ENCODE results near the gene DAND5.
"Not testable (repeated sequence)": the region's sequence is repeated elsewhere in the genome, so short reads cannot be mapped to it uniquely, and the experiment has no call there.

Gene DAND5

DNA sequence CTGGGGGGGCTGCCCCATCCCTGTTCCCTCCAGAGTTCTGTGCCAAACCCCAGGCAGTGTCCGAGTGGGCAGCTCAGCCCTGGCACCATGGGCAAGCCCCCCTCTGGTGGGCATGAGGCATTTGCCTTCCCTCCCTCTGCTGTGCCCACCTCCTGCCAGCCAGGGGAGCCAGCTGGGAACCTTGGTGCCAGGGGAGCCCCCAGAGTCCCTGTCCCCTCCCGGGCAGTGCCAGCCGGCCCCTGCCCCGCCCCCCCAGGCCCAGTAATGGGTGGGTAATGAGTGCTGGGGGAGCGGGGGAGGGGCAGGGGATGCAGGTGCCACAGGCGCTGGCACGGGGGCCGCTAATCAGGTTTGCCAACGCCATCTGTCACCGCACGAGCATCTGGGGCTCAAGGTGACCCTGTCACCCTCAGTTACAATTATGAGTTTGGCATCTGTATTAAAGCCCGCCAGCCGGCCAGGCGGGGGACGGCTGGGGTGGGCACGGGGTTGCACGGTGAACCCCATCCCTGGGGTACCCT is 5.9 kb downstream of the DAND5 start:
- Histone ChIP-seq H3K9me3 (ENCODE audit: control insufficient read depth, low read length) (no peaks in the 10 kb centered on the region), H3K4me3 (ENCODE audit: low read length) (no peak overlapping the region), H3K36me3 (ENCODE audit: control insufficient read depth, insufficient read depth, low read length, severe bottlenecking) (no peaks in the 10 kb centered on the region), H3K9ac (ENCODE audit: low read length) (no peak overlapping the region), H3K27me3 (replicated peaks; ENCODE audit: control insufficient read depth, insufficient read depth, low read length) (no peaks in the 10 kb centered on the region), H3K4me1 (ENCODE audit: control insufficient read depth, insufficient read depth, low read length) (no peaks in the 10 kb centered on the region)
- DNase-seq (ENCODE audit: low read depth) = no peak

DNA sequence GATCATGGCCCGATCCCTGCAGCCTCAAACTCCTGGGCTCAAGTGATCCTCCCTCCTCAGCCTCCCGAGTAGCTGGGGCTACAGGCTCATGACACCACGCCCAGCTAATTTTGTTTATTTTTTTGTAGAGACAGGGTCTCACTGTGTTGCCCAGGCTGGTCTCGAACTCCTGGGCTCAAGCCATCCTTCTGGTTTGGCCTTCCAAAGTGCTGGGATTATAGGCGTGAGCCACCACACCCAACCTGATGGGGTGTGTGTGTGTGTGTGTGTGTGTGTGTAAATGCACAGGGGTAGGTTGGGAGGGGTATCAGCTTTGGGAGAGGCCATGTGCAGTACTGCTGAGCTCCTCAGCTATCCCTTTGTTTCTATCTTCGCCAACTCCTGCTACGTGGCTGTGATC is 6.7 kb downstream of the DAND5 start:
- H3K9ac ChIP-seq (ENCODE audit: low read length); H3K4me3 ChIP-seq (ENCODE audit: low read length); H3K4me1 ChIP-seq (ENCODE audit: control insufficient read depth, insufficient read depth, low read length); H3K9me3 ChIP-seq (ENCODE audit: control insufficient read depth, low read length); DNase-seq (ENCODE audit: low read depth); H3K36me3 ChIP-seq (ENCODE audit: control insufficient read depth, insufficient read depth, low read length, severe bottlenecking); H3K27me3 ChIP-seq (replicated peaks; ENCODE audit: control insufficient read depth, insufficient read depth, low read length): not testable (repeated sequence)

DNA sequence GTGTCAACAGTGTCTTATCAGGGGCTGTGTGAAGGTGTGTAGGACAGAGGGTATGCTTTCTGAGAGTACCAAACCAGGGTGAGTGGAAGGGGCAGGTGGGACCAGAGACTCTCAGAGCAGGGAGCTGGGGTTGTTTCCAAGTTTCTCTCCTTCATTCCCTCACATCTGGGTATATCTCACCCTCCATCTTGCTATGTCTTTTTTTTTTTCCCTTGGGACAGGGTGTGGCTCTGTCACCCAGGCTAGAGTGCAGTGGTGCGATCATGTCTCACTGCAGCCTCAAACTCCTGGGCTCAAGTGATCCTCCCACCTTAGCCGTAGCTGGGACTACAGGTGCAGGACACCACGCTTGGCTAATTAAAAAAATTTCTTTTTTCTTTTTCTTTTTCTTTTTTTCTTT is 10.6 kb downstream of the DAND5 start:
- no peak for DNase-seq (ENCODE audit: low read depth)
- Histone ChIP-seq H3K4me1 (ENCODE audit: control insufficient read depth, insufficient read depth, low read length) (peaks cover 2% of the 10 kb centered on the region), H3K9ac (ENCODE audit: low read length) (no peak overlapping the region), H3K36me3 (ENCODE audit: control insufficient read depth, insufficient read depth, low read length, severe bottlenecking) (no peaks in the 10 kb centered on the region), H3K9me3 (ENCODE audit: control insufficient read depth, low read length) (no peaks in the 10 kb centered on the region), H3K27me3 (replicated peaks; ENCODE audit: control insufficient read depth, insufficient read depth, low read length) (no peaks in the 10 kb centered on the region), H3K4me3 (ENCODE audit: low read length) (no peak overlapping the region)

DNA sequence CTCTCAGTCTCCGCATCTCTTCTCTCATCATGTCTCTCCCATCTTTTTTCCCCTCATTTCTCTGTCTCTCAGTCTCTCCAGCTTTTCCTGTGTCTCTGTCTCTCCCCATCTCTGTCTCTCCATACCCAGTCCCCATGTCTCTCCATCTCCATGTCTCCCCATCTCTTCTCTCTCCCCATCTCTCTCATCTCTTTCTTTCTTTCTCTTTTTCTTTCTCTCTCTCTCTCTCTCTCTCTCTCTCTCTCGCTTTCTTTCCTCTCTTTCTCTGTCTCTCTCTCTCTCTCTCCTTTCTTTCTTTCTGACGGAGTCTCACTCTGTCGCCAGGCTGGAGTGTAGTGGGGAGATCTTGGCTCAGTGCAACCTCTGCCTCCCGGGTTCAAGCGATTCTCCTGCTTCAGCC is 13.3 kb downstream of the DAND5 start:
- no peaks in the 10 kb centered on the region for H3K9me3 ChIP-seq (ENCODE audit: control insufficient read depth, low read length)
- no peak overlapping the region for H3K4me3 ChIP-seq (ENCODE audit: low read length)
- H3K27me3 ChIP-seq (replicated peaks; ENCODE audit: control insufficient read depth, insufficient read depth, low read length) = no peaks in the 10 kb centered on the region
- H3K9ac ChIP-seq (ENCODE audit: low read length) = no peak overlapping the region
- H3K4me1 ChIP-seq (ENCODE audit: control insufficient read depth, insufficient read depth, low read length) = peaks cover 7% of the 10 kb centered on the region
- no peak for DNase-seq (ENCODE audit: low read depth)
- no peaks in the 10 kb centered on the region for H3K36me3 ChIP-seq (ENCODE audit: control insufficient read depth, insufficient read depth, low read length, severe bottlenecking)

DNA sequence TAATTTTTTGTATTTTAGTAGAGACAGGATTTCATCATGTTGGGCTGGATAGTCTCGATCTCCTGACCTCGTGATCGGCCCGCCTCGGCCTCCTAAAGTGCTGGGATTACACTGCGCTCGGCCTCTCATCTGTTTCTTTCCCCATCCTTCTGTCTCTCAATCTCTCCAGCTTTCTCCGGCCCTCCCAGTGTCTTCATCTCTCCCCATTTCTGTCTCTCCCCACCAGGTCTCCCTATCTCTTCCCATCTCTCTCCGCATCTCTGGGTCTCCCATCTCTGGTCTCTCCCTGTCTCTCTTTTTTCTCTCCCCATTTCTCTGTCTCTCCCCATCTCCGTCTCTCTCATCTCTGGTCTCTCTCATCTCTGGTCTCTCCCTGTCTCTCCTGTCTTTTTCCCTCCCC is 13.7 kb downstream of the DAND5 start:
- DNase-seq (ENCODE audit: low read depth) = no peak
- H3K9me3 ChIP-seq (ENCODE audit: control insufficient read depth, low read length) = no peaks in the 10 kb centered on the region
- peak overlapping the region; percentile 71 for H3K9ac ChIP-seq (ENCODE audit: low read length)
- no peaks in the 10 kb centered on the region for H3K27me3 ChIP-seq (replicated peaks; ENCODE audit: control insufficient read depth, insufficient read depth, low read length)
- no peaks in the 10 kb centered on the region for H3K36me3 ChIP-seq (ENCODE audit: control insufficient read depth, insufficient read depth, low read length, severe bottlenecking)
- H3K4me1 ChIP-seq (ENCODE audit: control insufficient read depth, insufficient read depth, low read length) = peaks cover 7% of the 10 kb centered on the region
- peak overlapping the region; percentile 60 for H3K4me3 ChIP-seq (ENCODE audit: low read length)

DNA sequence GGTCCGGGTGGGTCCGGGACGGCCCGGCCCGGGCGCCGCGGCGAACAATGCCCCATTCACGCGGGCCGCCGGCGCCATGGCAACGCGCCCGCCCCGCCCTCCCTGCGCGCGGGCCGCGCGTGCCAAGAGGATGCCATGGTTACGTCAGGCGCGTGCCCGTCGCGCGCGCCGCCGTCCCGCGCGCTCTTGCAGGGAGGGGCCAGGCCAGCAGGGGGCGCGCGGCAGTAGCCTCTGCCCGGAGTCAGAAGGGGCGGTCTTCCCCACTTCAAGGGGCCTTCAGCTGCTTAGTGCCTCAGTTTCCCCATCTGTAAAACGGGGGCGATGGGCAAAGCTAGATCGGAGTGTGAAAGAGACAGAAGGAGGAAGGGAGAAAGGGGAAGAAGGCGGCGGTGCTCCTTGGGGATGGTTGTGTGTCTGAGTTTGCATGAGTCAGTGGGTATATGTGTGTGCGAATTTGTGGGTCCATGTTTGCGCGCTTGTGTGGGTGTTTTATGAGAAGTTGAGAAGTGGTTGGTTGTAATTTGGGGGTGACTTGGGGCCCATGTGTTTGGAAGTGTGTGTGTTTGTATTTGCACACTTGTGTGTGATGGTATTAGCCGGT is 14.3 kb downstream of the DAND5 start:
- no peaks in the 10 kb centered on the region for H3K27me3 ChIP-seq (replicated peaks; ENCODE audit: control insufficient read depth, insufficient read depth, low read length)

DNA sequence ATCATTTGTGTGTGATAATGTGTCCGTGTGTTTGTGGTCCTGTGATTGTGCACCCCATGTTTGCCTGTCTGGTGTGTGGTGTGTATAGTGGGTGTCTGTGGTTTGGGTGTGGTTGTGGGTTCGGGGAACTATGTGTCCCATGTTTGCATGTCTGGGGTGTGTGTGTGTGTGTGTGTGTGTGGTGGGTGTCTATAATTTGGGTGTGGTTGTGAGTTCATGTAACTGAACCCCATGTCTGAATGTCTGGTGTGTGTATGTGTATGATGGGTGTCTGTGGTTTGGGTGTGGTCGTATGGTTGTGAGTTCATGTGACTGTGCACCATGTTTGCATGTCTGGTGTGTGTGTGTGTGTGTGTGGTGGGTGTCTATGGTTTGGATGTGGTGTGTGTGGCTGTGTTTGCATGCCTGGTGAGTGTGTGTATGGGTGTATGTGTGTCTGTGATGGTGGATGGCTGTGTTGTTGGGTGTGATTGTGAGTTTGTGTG is 14.8 kb downstream of the DAND5 start:
- DNase-seq (ENCODE audit: low read depth) = no peak
- Histone ChIP-seq H3K27me3 (replicated peaks; ENCODE audit: control insufficient read depth, insufficient read depth, low read length) (no peaks in the 10 kb centered on the region), H3K36me3 (ENCODE audit: control insufficient read depth, insufficient read depth, low read length, severe bottlenecking) (no peaks in the 10 kb centered on the region)

More for the DNA sequence above, 14.3 kb downstream of the DAND5 start:
- Histone ChIP-seq H3K9me3 (ENCODE audit: control insufficient read depth, low read length) (no peaks in the 10 kb centered on the region), H3K4me1 (ENCODE audit: control insufficient read depth, insufficient read depth, low read length) (peaks cover 7% of the 10 kb centered on the region), H3K4me3 (ENCODE audit: low read length) (peak overlapping the region; percentile 60), H3K9ac (ENCODE audit: low read length) (peak overlapping the region; percentile 71), H3K36me3 (ENCODE audit: control insufficient read depth, insufficient read depth, low read length, severe bottlenecking) (no peaks in the 10 kb centered on the region)
- DNase-seq (ENCODE audit: low read depth) = peak; percentile 92

DNA sequence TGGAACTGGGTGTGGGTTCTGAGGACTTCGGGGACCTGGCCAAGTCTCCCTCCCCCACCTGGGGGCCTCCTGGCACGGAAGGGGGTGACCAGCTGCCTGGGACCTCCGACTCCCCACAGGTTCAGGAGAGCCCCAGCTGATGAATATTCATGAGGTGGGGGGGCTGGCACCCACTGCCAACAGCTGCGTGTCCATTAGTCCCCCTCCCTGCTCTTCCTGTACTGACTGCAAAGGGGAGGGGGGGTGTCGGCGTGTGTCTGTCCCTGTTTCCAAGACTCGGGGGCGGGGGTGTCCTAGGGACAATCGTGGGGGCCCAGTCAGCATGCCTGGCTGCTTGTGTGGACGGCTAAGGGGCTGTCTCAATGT is 15.3 kb downstream of the DAND5 start:
- Histone ChIP-seq H3K4me1 (ENCODE audit: control insufficient read depth, insufficient read depth, low read length) (peaks cover 7% of the 10 kb centered on the region), H3K9me3 (ENCODE audit: control insufficient read depth, low read length) (no peaks in the 10 kb centered on the region), H3K36me3 (ENCODE audit: control insufficient read depth, insufficient read depth, low read length, severe bottlenecking) (no peaks in the 10 kb centered on the region), H3K27me3 (replicated peaks; ENCODE audit: control insufficient read depth, insufficient read depth, low read length) (no peaks in the 10 kb centered on the region), H3K4me3 (ENCODE audit: low read length) (no peak overlapping the region), H3K9ac (ENCODE audit: low read length) (no peak overlapping the region)
- no peak for DNase-seq (ENCODE audit: low read depth)

More for the DNA sequence above, 14.8 kb downstream of the DAND5 start:
- Histone ChIP-seq H3K4me1 (ENCODE audit: control insufficient read depth, insufficient read depth, low read length) (peaks cover 7% of the 10 kb centered on the region), H3K9me3 (ENCODE audit: control insufficient read depth, low read length) (no peaks in the 10 kb centered on the region), H3K4me3 (ENCODE audit: low read length) (no peak overlapping the region), H3K9ac (ENCODE audit: low read length) (no peak overlapping the region)

DNA sequence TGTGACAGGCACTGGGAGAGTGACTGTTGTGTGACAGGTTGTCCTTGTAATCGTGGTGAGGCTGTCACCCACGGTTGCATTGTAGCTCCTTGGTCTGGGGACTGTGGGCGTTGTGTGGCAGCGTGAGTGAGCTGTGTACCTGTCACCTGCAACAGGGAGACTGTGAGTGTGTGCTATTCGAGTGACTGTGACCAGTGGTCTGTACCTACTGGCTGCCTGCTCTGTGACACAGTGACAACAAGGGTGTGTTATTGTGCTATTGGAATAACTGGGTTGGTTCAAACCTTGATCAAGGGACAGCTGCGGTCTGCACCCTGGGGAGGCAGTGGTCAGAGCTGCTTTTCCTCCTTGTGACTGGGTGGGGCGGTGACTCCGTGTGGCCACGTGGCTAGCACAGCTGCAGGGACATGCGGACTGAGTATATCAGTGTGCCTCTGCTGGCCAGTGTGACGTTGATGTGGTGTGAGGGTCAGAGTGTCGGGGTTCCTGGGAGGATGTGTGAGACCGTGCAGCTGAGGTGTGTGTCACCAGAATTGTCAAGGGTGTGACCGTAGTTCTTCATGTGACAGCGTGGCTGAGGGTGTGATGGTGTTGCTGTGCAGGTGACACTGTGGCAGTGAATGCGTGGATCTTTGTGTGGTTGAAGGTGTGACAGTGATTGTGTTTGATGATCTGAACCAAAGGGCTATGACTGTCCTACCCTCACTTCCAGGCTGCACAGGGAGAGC is 15.8 kb downstream of the DAND5 start:
- H3K27me3 ChIP-seq (replicated peaks; ENCODE audit: control insufficient read depth, insufficient read depth, low read length) = no peaks in the 10 kb centered on the region
- DNase-seq (ENCODE audit: low read depth) = no peak

DNA sequence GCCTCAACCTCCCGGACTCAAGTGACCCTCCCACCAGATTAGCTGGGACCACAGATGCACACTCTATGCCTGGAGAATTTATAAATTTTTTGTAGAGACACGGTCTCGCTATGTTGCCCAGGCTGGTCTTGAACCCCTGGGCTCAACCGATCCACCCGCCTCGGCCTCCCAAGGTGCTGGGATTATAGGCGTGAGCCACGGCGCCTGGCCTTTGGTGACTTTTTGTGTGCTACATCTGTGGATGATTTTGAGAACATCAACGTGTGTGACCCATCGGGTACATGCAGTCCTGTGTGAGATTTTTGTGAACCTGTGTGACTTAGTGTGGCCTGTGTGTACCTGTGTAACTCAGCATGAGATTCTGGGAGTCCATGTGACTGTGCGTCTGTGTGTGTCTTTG is 17.4 kb downstream of the DAND5 start:
- Histone ChIP-seq H3K4me3 (ENCODE audit: low read length) (no peak overlapping the region), H3K36me3 (ENCODE audit: control insufficient read depth, insufficient read depth, low read length, severe bottlenecking) (no peaks in the 10 kb centered on the region), H3K9ac (ENCODE audit: low read length) (no peak overlapping the region), H3K4me1 (ENCODE audit: control insufficient read depth, insufficient read depth, low read length) (peaks cover 7% of the 10 kb centered on the region), H3K9me3 (ENCODE audit: control insufficient read depth, low read length) (no peaks in the 10 kb centered on the region), H3K27me3 (replicated peaks; ENCODE audit: control insufficient read depth, insufficient read depth, low read length) (no peaks in the 10 kb centered on the region)
- DNase-seq (ENCODE audit: low read depth) = no peak

More for the DNA sequence above, 15.8 kb downstream of the DAND5 start:
- H3K4me3 ChIP-seq (ENCODE audit: low read length) = no peak overlapping the region
- H3K9ac ChIP-seq (ENCODE audit: low read length) = no peak overlapping the region
- H3K9me3 ChIP-seq (ENCODE audit: control insufficient read depth, low read length) = no peaks in the 10 kb centered on the region
- peaks cover 7% of the 10 kb centered on the region for H3K4me1 ChIP-seq (ENCODE audit: control insufficient read depth, insufficient read depth, low read length)
- no peaks in the 10 kb centered on the region for H3K36me3 ChIP-seq (ENCODE audit: control insufficient read depth, insufficient read depth, low read length, severe bottlenecking)

DNA sequence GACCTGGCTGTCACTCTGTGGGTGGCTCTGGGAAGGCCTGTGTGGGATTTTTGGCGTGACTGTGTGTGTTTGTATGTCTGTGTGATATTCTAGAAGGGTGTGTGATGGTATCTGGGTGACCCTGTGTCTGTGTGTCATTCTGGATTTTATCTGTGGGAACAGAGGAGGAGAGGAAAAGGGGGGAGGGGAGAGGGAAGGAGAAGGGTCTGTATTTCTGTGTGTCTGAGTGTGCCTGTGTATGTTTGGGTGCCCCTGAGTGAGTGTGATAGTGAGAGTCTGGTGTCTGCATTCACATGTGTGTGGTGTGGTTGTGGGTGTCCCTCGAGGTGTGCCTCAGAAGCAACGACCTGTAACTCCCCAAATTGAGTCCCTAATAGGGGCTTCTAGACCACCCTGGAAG is 17.8 kb downstream of the DAND5 start:
- DNase-seq (ENCODE audit: low read depth) = no peak
- no peaks in the 10 kb centered on the region for H3K36me3 ChIP-seq (ENCODE audit: control insufficient read depth, insufficient read depth, low read length, severe bottlenecking)
- peaks cover 7% of the 10 kb centered on the region for H3K4me1 ChIP-seq (ENCODE audit: control insufficient read depth, insufficient read depth, low read length)
- no peaks in the 10 kb centered on the region for H3K9me3 ChIP-seq (ENCODE audit: control insufficient read depth, low read length)
- no peaks in the 10 kb centered on the region for H3K27me3 ChIP-seq (replicated peaks; ENCODE audit: control insufficient read depth, insufficient read depth, low read length)
- H3K9ac ChIP-seq (ENCODE audit: low read length) = no peak overlapping the region
- no peak overlapping the region for H3K4me3 ChIP-seq (ENCODE audit: low read length)
